ENCODE results near the gene DEFB131B.
"Not testable (repeated sequence)": the region's sequence is repeated elsewhere in the genome, so short reads cannot be mapped to it uniquely, and the experiment has no call there.

- not testable (repeated sequence) for TF ChIP-seq CTCF (conservative IDR thresholded peaks at IDR 0.05; ENCODE audit: low read length); EZH2phosphoT487 (IDR thresholded peaks at IDR 0.05; ENCODE audit: borderline replicate concordance)
Observed at GRCh38 chr11:71911321-71911985, 33.2 kb downstream of the DEFB131B start.

Data from Loucy (cell line).